NB4 (cell line): Measurements from ENCODE around the gene PRKCE.

ENCODE experiments used
- POLR2A ChIP-seq: IDR thresholded peaks from 2 replicates; pipeline ENCODE4 v1.6.1; 2011; ENCODE audit warnings: mild to moderate bottlenecking; ENCODE audit not compliant: insufficient read length; ENCODE audit errors: extremely low read depth
- TF ChIP-seq, protein P1 (sequence below): IDR thresholded peaks from one replicate; pipeline ENCODE4 v1.5.1; 2012; ENCODE audit warnings: low read depth, low read length
- TF ChIP-seq, protein P2 (sequence below): IDR thresholded peaks from 2 replicates; pipeline ENCODE4 v1.6.1; 2011; ENCODE audit warnings: low read depth, low read length

DNA sequence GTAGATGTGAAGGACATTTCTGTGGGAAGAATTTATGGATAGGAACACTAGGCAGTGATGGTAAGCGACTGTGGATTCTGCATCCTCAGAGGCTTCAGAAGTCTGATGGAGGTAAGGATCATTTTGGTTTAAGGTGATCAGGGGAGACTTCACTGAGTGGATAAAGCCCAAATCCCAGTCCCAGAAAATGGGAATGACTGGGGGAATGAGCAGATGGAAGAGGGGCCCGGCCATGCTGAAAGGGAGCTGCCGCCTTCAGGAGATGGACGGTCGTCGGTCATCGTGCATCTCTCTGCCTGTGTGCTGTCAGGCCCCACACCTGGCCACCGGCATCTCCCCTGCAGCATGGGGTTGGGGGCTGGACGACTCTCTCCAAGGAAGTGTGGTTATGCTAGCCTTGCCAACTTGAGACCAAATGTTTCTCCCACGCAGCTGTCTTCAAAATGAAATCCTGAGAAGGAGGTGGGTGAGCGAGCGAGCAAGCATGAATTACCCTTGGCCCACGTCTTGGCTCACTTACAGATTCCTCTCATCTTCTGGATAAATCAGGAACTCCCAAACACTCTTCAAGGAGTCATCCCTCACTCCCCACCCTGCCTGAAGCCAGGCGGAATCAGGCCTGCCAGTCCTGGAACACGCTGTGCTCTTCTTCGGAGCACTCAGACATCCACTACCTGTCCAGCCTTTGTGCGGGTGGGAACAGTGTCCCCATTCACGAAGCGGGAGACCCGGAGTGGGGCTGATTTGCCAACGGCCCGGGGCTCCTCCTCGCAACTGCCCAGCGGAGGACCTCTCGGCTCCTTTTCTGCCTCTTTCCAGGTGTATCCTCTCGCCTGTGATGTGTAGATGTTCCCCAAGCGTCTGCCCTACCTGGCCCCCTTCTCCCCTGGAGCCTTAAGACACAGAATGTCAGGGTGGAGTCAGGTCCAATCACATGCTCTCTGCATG is 85.6 kb downstream of the PRKCE start:
- TF ChIP-seq, protein P1, sequence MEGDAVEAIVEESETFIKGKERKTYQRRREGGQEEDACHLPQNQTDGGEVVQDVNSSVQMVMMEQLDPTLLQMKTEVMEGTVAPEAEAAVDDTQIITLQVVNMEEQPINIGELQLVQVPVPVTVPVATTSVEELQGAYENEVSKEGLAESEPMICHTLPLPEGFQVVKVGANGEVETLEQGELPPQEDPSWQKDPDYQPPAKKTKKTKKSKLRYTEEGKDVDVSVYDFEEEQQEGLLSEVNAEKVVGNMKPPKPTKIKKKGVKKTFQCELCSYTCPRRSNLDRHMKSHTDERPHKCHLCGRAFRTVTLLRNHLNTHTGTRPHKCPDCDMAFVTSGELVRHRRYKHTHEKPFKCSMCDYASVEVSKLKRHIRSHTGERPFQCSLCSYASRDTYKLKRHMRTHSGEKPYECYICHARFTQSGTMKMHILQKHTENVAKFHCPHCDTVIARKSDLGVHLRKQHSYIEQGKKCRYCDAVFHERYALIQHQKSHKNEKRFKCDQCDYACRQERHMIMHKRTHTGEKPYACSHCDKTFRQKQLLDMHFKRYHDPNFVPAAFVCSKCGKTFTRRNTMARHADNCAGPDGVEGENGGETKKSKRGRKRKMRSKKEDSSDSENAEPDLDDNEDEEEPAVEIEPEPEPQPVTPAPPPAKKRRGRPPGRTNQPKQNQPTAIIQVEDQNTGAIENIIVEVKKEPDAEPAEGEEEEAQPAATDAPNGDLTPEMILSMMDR = no peak
- TF ChIP-seq, protein P2, sequence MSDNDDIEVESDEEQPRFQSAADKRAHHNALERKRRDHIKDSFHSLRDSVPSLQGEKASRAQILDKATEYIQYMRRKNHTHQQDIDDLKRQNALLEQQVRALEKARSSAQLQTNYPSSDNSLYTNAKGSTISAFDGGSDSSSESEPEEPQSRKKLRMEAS = no peak
- TF ChIP-seq POLR2A = no peak
